DND-41 (cell line): ENCODE measurements around the gene SLC12A8.

Source experiments
- ATAC-seq: fragments of 200-7000 bp; cut with Tn5 transposase; 3 replicates; pipeline ENCODE4 v1.9.1; 2021; ENCODE audit warnings: low read depth; ENCODE audit not compliant: insufficient read depth
- DNase-seq: peaks from one replicate; pipeline ENCODE4 v3.0.0-alpha.2; 2020
- H2AFZ ChIP-seq: 2 replicates; pipeline ENCODE4 v1.6.0; 2012; ENCODE audit warnings: low read depth, low read length
- H3K27ac ChIP-seq: 2 replicates; pipeline ENCODE4 v1.5.1; 2012; ENCODE audit warnings: low read length, inconsistent platforms
- H3K27me3 ChIP-seq: fragments of 200-600 bp; sonication (generic); 2 replicates; pipeline ENCODE4 v1.6.0; 2012; ENCODE audit warnings: low read length, mild to moderate bottlenecking, inconsistent platforms; ENCODE audit not compliant: insufficient read depth, poor library complexity
- H3K36me3 ChIP-seq: 2 replicates; pipeline ENCODE4 v1.5.1; 2012; ENCODE audit warnings: low read length, inconsistent platforms; ENCODE audit not compliant: insufficient read depth
- H3K4me1 ChIP-seq: 2 replicates; pipeline ENCODE4 v1.5.1; 2012; ENCODE audit warnings: mild to moderate bottlenecking, low read length; ENCODE audit not compliant: insufficient read depth
- H3K4me2 ChIP-seq: 2 replicates; pipeline ENCODE4 v1.6.0; 2012; ENCODE audit warnings: mild to moderate bottlenecking, moderate library complexity, low read length, inconsistent platforms; ENCODE audit not compliant: insufficient read depth
- H3K4me3 ChIP-seq, 2 experiments: fragments of 200-600 bp in 1 of 2; shearing (Covaris generic) in 1 of 2; 2 replicates each; pipeline ENCODE4 v1.5.1; 2012 to 2016; ENCODE audit warnings: inconsistent platforms in 2 of 2, low read length in 2 of 2, mild to moderate bottlenecking in 2 of 2, low read depth in 1 of 2, moderate library complexity in 1 of 2
- H3K79me2 ChIP-seq: 2 replicates; pipeline ENCODE4 v1.6.0; 2012; ENCODE audit warnings: low read length, inconsistent platforms; ENCODE audit not compliant: insufficient read depth
- H3K9ac ChIP-seq: 2 replicates; pipeline ENCODE4 v1.6.0; 2012; ENCODE audit warnings: low read depth, mild to moderate bottlenecking, inconsistent platforms, low read length, moderate library complexity
- H3K9me3 ChIP-seq: 2 replicates; pipeline ENCODE4 v1.5.1; 2012; ENCODE audit warnings: low read length, moderate library complexity, mild to moderate bottlenecking, inconsistent platforms; ENCODE audit not compliant: insufficient read depth, severe bottlenecking
- H4K20me1 ChIP-seq: 2 replicates; pipeline ENCODE4 v1.6.0; 2012; ENCODE audit warnings: low read length; ENCODE audit not compliant: insufficient read depth
- CTCF ChIP-seq: IDR thresholded peaks from 2 replicates; pipeline ENCODE4 v1.5.1; 2012; ENCODE audit warnings: borderline replicate concordance, low read length, moderate library complexity, mild to moderate bottlenecking; ENCODE audit not compliant: poor library complexity, severe bottlenecking; ENCODE audit errors: extremely low read depth
- EZH2 ChIP-seq: IDR thresholded peaks from 3 replicates; pipeline ENCODE4 v1.6.1; 2012; ENCODE audit warnings: borderline replicate concordance, low read depth, mild to moderate bottlenecking, moderate library complexity, low read length, inconsistent platforms; ENCODE audit not compliant: severe bottlenecking

The SLC12A8 gene

DNA sequence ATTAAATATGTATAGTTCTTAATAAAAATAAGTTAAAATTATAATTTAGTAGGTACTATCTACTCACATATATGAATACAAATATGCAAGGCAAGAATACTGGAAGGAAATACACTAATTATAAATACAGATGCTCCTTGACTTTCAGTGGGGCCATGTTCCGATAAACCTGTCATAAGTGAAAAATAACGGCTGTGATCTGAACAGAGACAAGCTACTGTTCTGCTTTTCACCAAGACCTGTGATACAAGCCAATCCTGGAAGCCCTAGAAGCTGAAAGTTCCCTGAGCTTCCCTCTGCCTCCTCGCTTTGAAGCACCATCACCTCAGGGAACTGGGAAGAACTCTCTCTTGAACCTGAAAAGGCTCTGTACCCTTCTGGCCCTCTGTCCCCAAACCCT lies 55.4 kb downstream of the SLC12A8 start:
- no peak overlapping the region for H3K4me2 ChIP-seq
- H3K4me1 ChIP-seq = no peaks in the 10 kb centered on the region
- H3K9me3 ChIP-seq = no peaks in the 10 kb centered on the region
- no peak overlapping the region for H3K4me3 ChIP-seq
- no peak overlapping the region for H3K27ac ChIP-seq
- H3K9ac ChIP-seq = no peak overlapping the region
- no peaks in the 10 kb centered on the region for H3K36me3 ChIP-seq
- TF ChIP-seq CTCF = no peak
- no peak for TF ChIP-seq EZH2
- DNase-seq (no peak), ATAC-seq (no peak)
- peaks cover 5% of the 10 kb centered on the region for H3K27me3 ChIP-seq
- no peaks in the 10 kb centered on the region for H4K20me1 ChIP-seq
- H3K79me2 ChIP-seq = no peaks in the 10 kb centered on the region
- H2AFZ ChIP-seq = no peak overlapping the region

- Histone ChIP-seq H2AFZ (no peak overlapping the region), H4K20me1 (no peaks in the 10 kb centered on the region), H3K9ac (no peak overlapping the region), H3K4me2 (no peak overlapping the region), H3K4me1 (no peaks in the 10 kb centered on the region), H3K79me2 (no peaks in the 10 kb centered on the region), H3K9me3 (no peaks in the 10 kb centered on the region), H3K27me3 (peaks cover 5% of the 10 kb centered on the region), H3K36me3 (no peaks in the 10 kb centered on the region), H3K27ac (no peak overlapping the region), H3K4me3 (no peak overlapping the region)
- ATAC-seq (no peak), DNase-seq (no peak)
- TF ChIP-seq CTCF = no peak
- TF ChIP-seq EZH2 = no peak
These were observed 56.1 kb downstream of the SLC12A8 start for GRCh38 chr3:125156456-125156855.

- no peaks in the 10 kb centered on the region for H3K36me3 ChIP-seq
- H3K9ac ChIP-seq = no peak overlapping the region
- no peaks in the 10 kb centered on the region for H3K9me3 ChIP-seq
- H3K4me1 ChIP-seq = no peaks in the 10 kb centered on the region
- H3K79me2 ChIP-seq = no peaks in the 10 kb centered on the region
- DNase-seq = no peak
- no peak for TF ChIP-seq CTCF
- no peak for TF ChIP-seq EZH2
- no peak overlapping the region for H2AFZ ChIP-seq
- H3K4me2 ChIP-seq = no peak overlapping the region
- no peak overlapping the region for H3K27ac ChIP-seq
- H4K20me1 ChIP-seq = no peaks in the 10 kb centered on the region
- H3K27me3 ChIP-seq = peaks cover 5% of the 10 kb centered on the region
- no peak overlapping the region for H3K4me3 ChIP-seq
- no peak for ATAC-seq
These were observed 57.7 kb downstream of the SLC12A8 start for GRCh38 chr3:125154800-125155269.

DNA sequence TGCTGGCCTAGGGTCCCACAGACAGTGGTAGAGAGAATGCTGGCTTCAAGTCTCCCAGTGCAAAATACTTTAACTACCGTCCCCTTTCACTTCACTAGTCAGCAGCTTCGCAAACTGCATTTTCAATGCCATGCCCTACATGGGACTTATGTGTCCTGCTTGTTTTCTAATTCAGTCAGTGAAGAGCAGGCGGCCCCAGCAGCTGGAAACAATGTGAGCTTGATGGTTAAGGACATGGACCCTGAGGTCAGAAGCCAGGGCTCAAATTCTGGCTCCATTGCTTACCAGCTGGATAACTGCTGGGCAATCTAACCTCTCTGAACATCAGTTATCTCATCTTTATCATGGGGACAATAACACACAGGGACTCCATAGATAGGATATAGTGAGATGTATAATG lies 58.4 kb downstream of the SLC12A8 start:
- Histone ChIP-seq H3K9ac (no peak overlapping the region), H3K27ac (no peak overlapping the region), H3K36me3 (no peaks in the 10 kb centered on the region), H3K27me3 (peaks cover 5% of the 10 kb centered on the region), H2AFZ (no peak overlapping the region), H4K20me1 (no peaks in the 10 kb centered on the region), H3K4me2 (no peak overlapping the region), H3K4me3 (no peak overlapping the region), H3K9me3 (no peaks in the 10 kb centered on the region), H3K79me2 (no peaks in the 10 kb centered on the region), H3K4me1 (no peaks in the 10 kb centered on the region)
- DNase-seq = no peak
- TF ChIP-seq EZH2 (no peak), CTCF (no peak)
- ATAC-seq = no peak
